GM19238 (cell line): ENCODE measurements around the gene DESI2.

Source experiments
- DNase-seq: peaks from one replicate; pipeline ENCODE4 v3.0.0; 2011; ENCODE audit warnings: low spot score; ENCODE audit not compliant: insufficient read length

DESI2 gene

DNA sequence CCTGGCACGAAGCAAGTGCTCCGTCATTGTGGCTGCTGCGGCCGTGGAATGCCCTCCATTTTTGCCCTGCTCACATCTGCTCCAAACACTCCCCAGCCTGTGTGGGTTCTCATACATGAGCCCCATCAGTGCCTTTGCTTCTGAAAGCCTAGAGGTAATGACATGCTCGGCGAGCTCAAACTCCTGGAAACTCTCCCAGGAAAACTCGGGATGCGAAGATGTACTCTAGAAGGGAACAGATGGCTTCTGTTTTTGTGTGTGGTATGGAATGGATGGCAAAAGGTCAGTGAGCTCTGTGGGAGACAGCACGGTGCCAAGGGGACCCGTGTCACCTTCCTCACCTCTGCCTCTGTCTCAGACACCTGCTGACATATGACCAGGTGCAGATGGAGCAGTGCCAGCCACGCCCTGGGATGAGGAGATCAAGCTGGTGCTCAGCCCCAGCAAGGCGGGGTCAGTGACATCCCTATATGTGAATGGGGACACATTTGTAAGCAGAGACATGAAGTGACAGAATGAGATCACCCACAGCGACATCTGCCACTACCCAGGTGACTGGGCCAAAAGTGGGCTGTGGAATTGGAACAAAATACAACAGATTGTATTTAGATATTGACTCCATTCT lies 98.5 kb downstream of the DESI2 start:
- DNase-seq = no peak

DNA sequence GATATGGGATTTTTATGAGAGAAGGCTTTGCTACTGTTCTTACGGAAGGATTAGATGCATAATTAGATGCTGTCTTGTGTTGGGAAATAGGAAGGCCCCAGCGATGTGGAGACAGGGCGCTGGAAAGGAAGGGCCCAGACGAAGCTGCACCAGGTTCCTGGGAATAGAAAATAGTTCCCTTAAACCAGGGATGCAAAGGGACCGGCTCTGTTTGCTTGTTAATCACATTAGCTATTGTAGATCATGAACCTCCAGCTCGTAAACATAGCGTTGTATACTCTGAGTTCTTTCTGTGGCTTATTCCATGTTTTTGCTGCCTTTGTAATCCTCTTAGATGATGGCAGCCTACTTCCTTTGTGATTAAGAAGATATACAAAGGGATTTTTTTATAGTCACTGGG lies 102.7 kb downstream of the DESI2 start:
- no peak for DNase-seq

DNA sequence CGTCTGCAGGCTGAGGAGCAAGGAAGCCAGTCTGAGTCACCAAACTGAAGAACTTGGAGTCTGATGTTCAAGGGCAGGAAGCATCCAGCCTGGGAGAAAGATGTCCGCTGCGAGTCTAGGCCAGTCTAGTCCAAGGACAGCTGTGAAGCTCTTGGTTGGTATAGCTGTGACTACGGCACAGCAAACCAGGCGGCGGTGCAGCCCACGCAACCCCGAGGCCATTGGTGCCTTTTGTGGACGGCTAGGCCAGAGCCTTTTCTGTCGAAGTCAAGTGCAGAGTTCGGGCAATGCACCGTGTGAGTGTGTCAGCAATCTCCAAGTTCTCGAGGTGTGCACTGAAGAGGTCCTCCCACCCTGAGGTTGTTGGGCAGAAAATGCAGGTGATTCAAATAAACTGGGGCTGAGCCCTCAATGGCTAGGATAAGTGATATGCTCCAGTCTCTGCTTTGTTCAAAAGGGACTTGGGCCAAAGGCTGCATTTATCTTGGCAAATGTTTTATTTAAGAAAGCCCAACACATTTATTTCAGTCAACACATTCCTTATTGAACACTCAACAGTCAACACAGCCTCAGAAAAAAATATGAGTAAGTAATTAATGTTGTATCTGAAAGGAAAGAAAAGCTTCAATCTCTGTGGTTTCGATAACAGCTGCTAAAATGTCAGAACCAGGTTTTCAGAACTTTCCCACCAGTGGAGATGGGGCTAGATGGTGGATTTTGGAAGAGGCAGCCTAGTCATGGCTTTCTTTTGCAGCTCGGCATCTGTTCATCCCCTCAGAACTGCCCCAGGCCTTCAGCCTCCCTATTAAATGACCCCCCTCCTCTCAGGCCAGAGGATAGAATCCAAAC lies 104.4 kb downstream of the DESI2 start:
- no peak for DNase-seq
